ENCODE data around the gene TAS1R1.

DNA sequence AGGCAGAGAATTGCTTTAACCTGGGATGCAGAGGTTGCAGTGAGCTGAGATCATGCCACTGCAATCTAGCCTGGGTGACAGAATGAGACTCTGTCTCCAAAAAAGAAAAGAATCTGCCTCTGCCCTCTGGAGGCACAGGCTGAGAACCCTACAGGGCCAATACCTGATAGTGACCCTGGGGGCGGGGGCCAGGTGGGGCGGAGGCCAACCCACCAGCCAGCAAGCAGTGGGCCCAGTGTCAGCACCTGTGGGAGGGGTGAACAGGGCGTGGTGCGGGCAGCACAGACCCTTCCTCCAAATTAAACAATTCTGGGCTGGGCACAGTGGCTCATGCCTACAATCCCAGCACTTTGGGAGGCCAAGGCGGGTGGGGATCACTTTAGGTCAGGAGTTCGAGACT, 44.6 kb upstream of the TAS1R1 start:
- TF ChIP-seq, protein P1, sequence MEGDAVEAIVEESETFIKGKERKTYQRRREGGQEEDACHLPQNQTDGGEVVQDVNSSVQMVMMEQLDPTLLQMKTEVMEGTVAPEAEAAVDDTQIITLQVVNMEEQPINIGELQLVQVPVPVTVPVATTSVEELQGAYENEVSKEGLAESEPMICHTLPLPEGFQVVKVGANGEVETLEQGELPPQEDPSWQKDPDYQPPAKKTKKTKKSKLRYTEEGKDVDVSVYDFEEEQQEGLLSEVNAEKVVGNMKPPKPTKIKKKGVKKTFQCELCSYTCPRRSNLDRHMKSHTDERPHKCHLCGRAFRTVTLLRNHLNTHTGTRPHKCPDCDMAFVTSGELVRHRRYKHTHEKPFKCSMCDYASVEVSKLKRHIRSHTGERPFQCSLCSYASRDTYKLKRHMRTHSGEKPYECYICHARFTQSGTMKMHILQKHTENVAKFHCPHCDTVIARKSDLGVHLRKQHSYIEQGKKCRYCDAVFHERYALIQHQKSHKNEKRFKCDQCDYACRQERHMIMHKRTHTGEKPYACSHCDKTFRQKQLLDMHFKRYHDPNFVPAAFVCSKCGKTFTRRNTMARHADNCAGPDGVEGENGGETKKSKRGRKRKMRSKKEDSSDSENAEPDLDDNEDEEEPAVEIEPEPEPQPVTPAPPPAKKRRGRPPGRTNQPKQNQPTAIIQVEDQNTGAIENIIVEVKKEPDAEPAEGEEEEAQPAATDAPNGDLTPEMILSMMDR (IDR thresholded peaks at IDR 0.05; ENCODE audit: poor library complexity), result no peak
- no peak for TF ChIP-seq EZH2 (IDR thresholded peaks at IDR 0.05; ENCODE audit: borderline replicate concordance)
